Heart right ventricle (tissue), 16 donors: Measurements from ENCODE around the gene BUD13. TPM values are rescaled to one million over a fixed set of nuclear protein-coding genes. Genes with fewer than 3 reads are reported as not detected.

Experiments
- ATAC-seq, 8 donors: fragments of 200-7000 bp; cut with Tn5 transposase; one replicate each; pipeline ENCODE4 v1.9.1; 2020; ENCODE audit warnings: mild to moderate bottlenecking in 8 of 8, moderate library complexity in 8 of 8, moderate number of reproducible peaks in 1 of 8
- DNase-seq, 2 donors: peaks; one replicate each; pipeline ENCODE4 v3.0.0-alpha.2; 2020
- H3K27ac ChIP-seq, 10 donors: fragments of 200-600 bp; sonication (generic) in 2 of 10; one replicate each; pipeline versions ENCODE4 v1.5.0 to v1.8.0; 2020 to 2022; ENCODE audit warnings: mild to moderate bottlenecking in 3 of 10
- H3K27me3 ChIP-seq, 7 donors: fragments of 200-600 bp; one replicate each; pipeline ENCODE4 v1.8.0; 2021 to 2022; ENCODE audit warnings: mild to moderate bottlenecking in 2 of 7
- H3K36me3 ChIP-seq, 9 donors: fragments of 200-600 bp; sonication (generic) in 1 of 9; one replicate each; pipeline versions ENCODE4 v1.5.0 to v1.8.0; 2020 to 2022; ENCODE audit warnings: mild to moderate bottlenecking in 2 of 9
- H3K4me1 ChIP-seq, 9 donors: fragments of 200-600 bp; sonication (generic) in 1 of 9; one replicate each; pipeline versions ENCODE4 v1.5.0 to v1.8.0; 2020 to 2022; ENCODE audit warnings: mild to moderate bottlenecking in 4 of 9
- H3K4me3 ChIP-seq, 10 donors: fragments of 200-600 bp; sonication (generic) in 2 of 10; one replicate each; pipeline versions ENCODE4 v1.5.0 to v1.8.0; 2020 to 2022; ENCODE audit warnings: mild to moderate bottlenecking in 7 of 10, moderate library complexity in 2 of 10
- H3K9me3 ChIP-seq, 11 donors: fragments of 200-600 bp in 10 of 11; sonication (generic) in 2 of 11; one replicate each; pipeline versions ENCODE4 v1.5.0 to v1.8.0; 2013 to 2022; ENCODE audit warnings: mild to moderate bottlenecking in 2 of 11, control low read depth in 1 of 11, moderate library complexity in 1 of 11
- WGBS, 2 donors: extraction: QIAGEN DNeasy Blood & Tissue Kit; methylation state at CpG; one replicate each; pipeline ENCODE4 v1.1.7; 2013; ENCODE audit warnings: inconsistent platforms in 1 of 2; 5-methylcytosine and 5-hydroxymethylcytosine counted together
- intact Hi-C, 10 donors: fragments of 100-400 bp; cut with DNase I; formaldehyde crosslinking; loops; one replicate each; pipeline versions ENCODE4 v1.11.1 to v1.14.2; 2022
- polyA plus RNA-seq, 2 donors: library from polyadenylated mRNA; stranded (reverse); fragments of 200-250 nt; gene quantifications; one replicate each; pipeline ENCODE4 v1.2.3, GENCODE V29; 2013
- total RNA-seq, 10 donors: library from RNA; stranded (reverse); fragmentation: NEBNext Ultra II Directional in 3 of 10; extraction: Animal tissue kit (Norgen Biotek cat#: 25700) in 3 of 10; gene quantifications; one replicate each; pipeline versions ENCODE4 v1.2.1 to v1.2.4, GENCODE V29; 2021 to 2023
- TF ChIP-seq, protein P1 (sequence below), 9 donors: fragments of 200-600 bp; sonication (generic) in 2 of 9; IDR thresholded peaks; one replicate each; pipeline versions ENCODE4 v1.5.0 to v1.8.0; 2021 to 2022; ENCODE audit warnings: antibody characterized with exemption in 9 of 9, mild to moderate bottlenecking in 5 of 9, moderate library complexity in 1 of 9
- donor health status: Arrhythmogenic right ventricular cardiomyopathy.
- donor health status: ischemic (EF 13 %, LVEDD 7.1; RV severe dilation, severe dysfunction).
- donor health status: healthy with polysubstance abuse.
- donor health status: DM: no; HTN: yes; CAD: no.
- donor health status: DM: no; HTN: no; CAD: no.
- donor health status: ischemic (EF 25% LVEDD 6.9; RV normal size, moderate dysfunction).
- donor health status: ischemic (EF 25% LVEDD 5.7; RV mildly dilated, moderate dysfunction).
- donor health status: healthy.
- donor health status: DM: yes; HTN: yes; CAD: no.
- donor health status: Ischemic cardiomyopathy.
- donor health status: ischemic (EF 35%, LVEDD 5.7; RV mildly dilated, moderate dysfunction).
- donor health status: nonischemic (EF 11% LVEDD 7.7; RV severe dilation, severe dysfunction).
- donor health status: DM: yes; HTN: yes; CAD: no.
- donor health status: PGD.
- donor health status: ischemic (EF 29% LVEDD 5.4; RV normal size, mild dysfunction).
- donor health status: nonischemic (EF 23%, LVEDD 6.1; RV moderate dilation, normal function).

BUD13 gene
- total and polyA plus RNA-seq, 12 donors: 6.1 to 9.2 (median 7.0) TPM

DNA sequence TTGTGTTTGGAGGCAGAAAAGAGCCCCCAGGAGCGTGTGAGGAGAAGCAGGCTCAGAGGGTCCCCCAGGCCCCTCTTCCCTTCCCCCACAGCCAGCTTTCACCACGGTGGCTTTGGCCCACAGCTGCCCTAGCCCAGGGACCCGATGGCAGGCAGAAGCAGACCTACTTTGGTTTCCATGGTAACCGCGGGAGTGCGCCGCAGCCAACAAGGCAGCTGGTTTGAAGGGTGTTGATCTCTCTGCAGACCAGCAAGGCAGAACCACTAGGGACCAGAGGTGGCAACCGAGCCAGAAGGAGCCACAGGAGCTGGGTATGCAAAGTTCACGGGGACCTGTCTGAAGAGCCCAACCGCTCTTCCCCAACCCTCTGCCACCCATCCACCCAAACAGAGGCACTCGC lies 69.4 kb downstream of the BUD13 start:
- H3K27me3 ChIP-seq: peaks cover 0 to 25% (median 20%) of the 10 kb centered on the region in 7 donors
- no peaks in the 10 kb centered on the region for H3K9me3 ChIP-seq
- WGBS, 2 donors: 36 to 39% methylated on average over 11 of the region's 11 CpGs
- intact Hi-C loops: no loop called here
- no peak overlapping the region for H3K27ac ChIP-seq
- H3K4me1 ChIP-seq: no peaks in the 10 kb centered on the region
- no peaks in the 10 kb centered on the region for H3K36me3 ChIP-seq
- DNase-seq (no peak), ATAC-seq (no peak)
- TF ChIP-seq, protein P1, sequence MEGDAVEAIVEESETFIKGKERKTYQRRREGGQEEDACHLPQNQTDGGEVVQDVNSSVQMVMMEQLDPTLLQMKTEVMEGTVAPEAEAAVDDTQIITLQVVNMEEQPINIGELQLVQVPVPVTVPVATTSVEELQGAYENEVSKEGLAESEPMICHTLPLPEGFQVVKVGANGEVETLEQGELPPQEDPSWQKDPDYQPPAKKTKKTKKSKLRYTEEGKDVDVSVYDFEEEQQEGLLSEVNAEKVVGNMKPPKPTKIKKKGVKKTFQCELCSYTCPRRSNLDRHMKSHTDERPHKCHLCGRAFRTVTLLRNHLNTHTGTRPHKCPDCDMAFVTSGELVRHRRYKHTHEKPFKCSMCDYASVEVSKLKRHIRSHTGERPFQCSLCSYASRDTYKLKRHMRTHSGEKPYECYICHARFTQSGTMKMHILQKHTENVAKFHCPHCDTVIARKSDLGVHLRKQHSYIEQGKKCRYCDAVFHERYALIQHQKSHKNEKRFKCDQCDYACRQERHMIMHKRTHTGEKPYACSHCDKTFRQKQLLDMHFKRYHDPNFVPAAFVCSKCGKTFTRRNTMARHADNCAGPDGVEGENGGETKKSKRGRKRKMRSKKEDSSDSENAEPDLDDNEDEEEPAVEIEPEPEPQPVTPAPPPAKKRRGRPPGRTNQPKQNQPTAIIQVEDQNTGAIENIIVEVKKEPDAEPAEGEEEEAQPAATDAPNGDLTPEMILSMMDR (IDR thresholded peaks at IDR 0.05): no peak
- no peak overlapping the region for H3K4me3 ChIP-seq

DNA sequence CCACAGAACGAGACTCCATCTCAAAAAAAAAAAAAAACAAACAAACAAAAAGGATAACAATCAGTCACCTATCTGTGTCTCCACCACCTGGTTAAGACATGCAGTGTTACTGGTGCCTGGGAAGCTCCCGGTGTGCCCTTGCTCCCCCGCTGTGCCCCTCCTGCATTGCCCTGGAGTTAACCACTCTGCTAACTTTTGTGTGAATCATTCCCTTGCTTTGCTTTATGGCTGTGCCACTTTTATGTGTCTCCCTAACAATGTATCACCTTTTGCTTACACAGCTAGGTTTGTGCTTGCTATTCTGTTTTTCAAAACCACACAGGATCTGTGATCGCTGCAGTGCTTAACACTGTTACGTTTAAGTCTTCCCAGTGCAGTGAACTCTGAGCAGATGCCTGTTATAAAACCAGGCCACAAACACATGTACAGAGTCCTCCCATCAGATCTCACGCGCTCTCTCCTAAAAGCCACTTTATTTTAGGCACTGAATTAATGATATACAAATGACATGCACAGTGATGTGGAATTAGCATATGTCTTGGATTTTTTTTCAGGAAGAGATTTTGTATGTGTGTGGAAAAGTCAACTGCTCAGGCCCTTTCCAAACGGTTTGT lies 69.9 kb downstream of the BUD13 start:
- no peaks in the 10 kb centered on the region for H3K9me3 ChIP-seq
- H3K4me3 ChIP-seq: no peak overlapping the region
- WGBS, 2 donors: 73 to 77% methylated on average over 8 of the region's 8 CpGs
- H3K27me3 ChIP-seq: peaks cover 0 to 22% (median 16%) of the 10 kb centered on the region in 7 donors
- DNase-seq (no peak), ATAC-seq (no peak)
- H3K36me3 ChIP-seq: no peaks in the 10 kb centered on the region
- TF ChIP-seq, protein P1 (IDR thresholded peaks at IDR 0.05): no peak
- intact Hi-C loops: no loop called here
- no peaks in the 10 kb centered on the region for H3K4me1 ChIP-seq
- H3K27ac ChIP-seq: no peak overlapping the region

DNA sequence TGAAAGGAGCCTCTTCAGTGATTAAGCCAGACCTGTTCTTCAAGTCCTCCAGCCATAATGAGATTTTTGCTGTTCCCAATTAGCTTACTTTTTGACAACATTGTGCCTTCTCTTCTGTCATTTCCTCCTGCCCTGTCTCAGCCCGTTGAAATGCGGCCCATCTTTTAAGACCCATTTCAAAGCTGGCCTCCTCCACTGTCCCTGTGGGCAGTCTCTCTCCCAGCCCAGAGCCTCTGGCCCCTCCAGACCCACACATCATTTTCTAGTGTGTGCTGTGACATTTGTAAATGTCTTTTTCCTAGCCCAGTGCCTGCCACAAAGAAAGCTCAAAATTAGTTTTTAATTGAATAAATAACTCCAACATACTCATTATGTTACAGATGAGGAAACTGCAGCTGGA lies 70.9 kb downstream of the BUD13 start:
- Histone ChIP-seq H3K27me3 (peaks cover 0 to 18% (median 6%) of the 10 kb centered on the region in 7 donors), H3K36me3 (no peaks in the 10 kb centered on the region), H3K9me3 (no peaks in the 10 kb centered on the region), H3K4me3 (no peak overlapping the region), H3K27ac (no peak overlapping the region), H3K4me1 (no peaks in the 10 kb centered on the region)
- DNase-seq: no peak
- WGBS, 2 donors: 75 to 77% methylated on average over 2 of the region's 2 CpGs
- intact Hi-C loops: no loop called here
- TF ChIP-seq, protein P1 (IDR thresholded peaks at IDR 0.05): no peak
- ATAC-seq: no peak

DNA sequence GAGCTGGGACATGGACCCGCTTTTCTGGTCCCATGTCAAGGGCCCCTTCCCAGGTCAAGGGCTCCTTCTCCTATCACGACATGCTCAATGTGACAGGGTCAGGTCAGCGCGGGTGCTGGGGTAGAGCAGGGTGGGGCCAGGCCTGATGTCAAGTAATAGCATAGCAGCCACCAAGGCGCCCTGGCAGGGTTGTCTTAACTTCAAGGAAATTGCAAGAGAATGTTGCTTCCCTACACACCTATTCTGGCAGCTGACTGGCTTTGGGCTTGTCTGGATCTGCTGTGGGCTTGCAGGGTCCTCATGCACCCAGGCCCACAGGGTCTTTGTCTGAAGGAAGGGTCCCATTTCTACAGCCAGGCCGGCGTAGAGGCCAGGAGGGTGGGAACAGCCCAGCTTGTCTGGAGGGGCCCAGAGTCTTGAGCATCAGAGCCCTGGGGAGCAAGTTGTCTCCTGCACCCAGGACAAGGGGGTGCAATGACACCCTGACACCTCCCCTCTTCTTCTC lies 71.4 kb downstream of the BUD13 start:
- DNase-seq (no peak), ATAC-seq (no peak)
- 91 to 93% methylated on average over 7 of the region's 7 CpGs for WGBS, 2 donors

More for the DNA sequence above, 71.4 kb downstream of the BUD13 start:
- Histone ChIP-seq H3K9me3 (no peaks in the 10 kb centered on the region), H3K27ac (no peak overlapping the region), H3K4me1 (no peaks in the 10 kb centered on the region), H3K36me3 (no peaks in the 10 kb centered on the region), H3K27me3 (peaks cover 0 to 18% (median 3%) of the 10 kb centered on the region in 7 donors), H3K4me3 (no peak overlapping the region)
- TF ChIP-seq, protein P1 (IDR thresholded peaks at IDR 0.05): no peak
- intact Hi-C loops: no loop called here
